Prostate gland (tissue), 2 donors: ENCODE measurements around the gene FCMR. TPM values are rescaled to one million over a fixed set of nuclear protein-coding genes. Genes with fewer than 3 reads are reported as not detected.

Experiments
- DNase-seq: peaks from one replicate; pipeline ENCODE4 v3.0.0-alpha.2; 2019; ENCODE audit warnings: low spot score
- H3K27ac ChIP-seq, 2 donors: fragments of 200-600 bp; sonication (generic); 2 replicates each; pipeline ENCODE4 v1.5.1; 2017 to 2019
- H3K27me3 ChIP-seq: fragments of 200-600 bp; sonication (generic); replicated peaks from 2 replicates; pipeline ENCODE4 v1.5.1; 2019; ENCODE audit not compliant: insufficient read depth
- H3K36me3 ChIP-seq, 2 donors: fragments of 200-600 bp; sonication (generic); 1 replicate in 1 of 2; 2 replicates in 1 of 2; pipeline versions ENCODE4 v1.5.1 to v1.8.1; 2017 to 2019
- H3K4me1 ChIP-seq: fragments of 200-600 bp; sonication (generic); replicated peaks from 2 replicates; pipeline ENCODE4 v1.5.1; 2019
- H3K4me3 ChIP-seq, 2 donors: fragments of 200-600 bp; sonication (generic); 2 replicates each; pipeline ENCODE4 v1.5.1; 2017 to 2019
- H3K9me3 ChIP-seq: fragments of 200-600 bp; sonication (generic); 2 replicates; pipeline ENCODE4 v1.5.1; 2017
- POLR2A ChIP-seq: fragments of 450-650 bp; IDR thresholded peaks from one replicate; pipeline ENCODE4 v1.6.1; 2016; ENCODE audit warnings: antibody characterized with exemption, mild to moderate bottlenecking
- POLR2AphosphoS5 ChIP-seq: sonication (generic); formaldehyde crosslinking; IDR thresholded peaks from one replicate; pipeline ENCODE4 v1.6.1; 2017; ENCODE audit warnings: antibody characterized with exemption
- WGBS: methylation state at CpG from one replicate; pipeline ENCODE4 v1.1.5; 2018; 5-methylcytosine and 5-hydroxymethylcytosine counted together
- intact Hi-C: fragments of 100-400 bp; cut with DNase I; formaldehyde crosslinking; loops from one replicate; pipeline ENCODE4 v1.14.2; 2022
- total RNA-seq, 2 donors: library from RNA; depleted of rRNA; stranded (reverse); fragments of >200 nt; gene quantifications; one replicate each; pipeline ENCODE4 v1.1.0, GENCODE V29; 2016
- TF ChIP-seq, protein P1 (sequence below), 4 experiments: fragments of 200-600 bp in 2 of 4; fragments of 450-650 bp in 2 of 4; sonication (generic) in 2 of 4; IDR thresholded peaks; 1 replicate in 3 of 4; 2 replicates in 1 of 4; pipeline ENCODE4 v1.5.1; 2016 to 2019; ENCODE audit warnings: antibody characterized with exemption in 4 of 4, mild to moderate bottlenecking in 2 of 4, moderate library complexity in 2 of 4

The FCMR gene
- total RNA-seq, 2 donors from 2014 or later, result 1.7 to 2.2 TPM

DNA sequence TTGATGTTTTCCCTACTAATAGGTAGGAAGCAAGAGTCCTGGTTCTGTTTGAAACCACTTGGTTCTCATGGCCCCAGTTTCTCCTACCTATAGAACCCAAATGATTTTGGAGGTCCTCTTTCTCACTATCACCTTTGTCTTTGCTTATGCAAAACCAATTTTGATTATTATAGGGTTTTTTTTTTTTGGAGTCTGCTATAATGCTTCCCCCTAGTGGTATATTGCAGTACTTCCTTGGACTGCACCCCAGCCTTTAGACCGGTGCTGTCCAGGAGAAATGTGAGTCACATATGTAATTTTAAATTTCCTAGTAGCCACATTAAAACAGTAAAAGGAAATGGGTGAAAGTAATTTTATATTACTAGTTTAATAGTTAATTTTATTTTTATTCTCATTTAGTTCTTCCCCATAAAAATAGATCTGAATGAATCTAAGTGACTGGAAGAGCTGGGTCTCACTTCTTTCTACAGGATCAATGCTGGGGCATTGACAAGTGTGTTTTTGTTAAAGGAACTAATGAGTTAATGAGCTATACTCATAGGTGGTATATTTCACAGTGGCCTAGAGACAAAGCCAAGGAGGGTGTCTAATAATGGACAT is 10.6 kb downstream of the FCMR start:
- Histone ChIP-seq H3K9me3 (no peaks in the 10 kb centered on the region), H3K4me3 (no peak overlapping the region), H3K27me3 (no peaks in the 10 kb centered on the region), H3K4me1 (no peaks in the 10 kb centered on the region), H3K36me3 (no peaks in the 10 kb centered on the region), H3K27ac (no peak overlapping the region)
- TF ChIP-seq POLR2AphosphoS5, result no peak
- TF ChIP-seq, protein P1, sequence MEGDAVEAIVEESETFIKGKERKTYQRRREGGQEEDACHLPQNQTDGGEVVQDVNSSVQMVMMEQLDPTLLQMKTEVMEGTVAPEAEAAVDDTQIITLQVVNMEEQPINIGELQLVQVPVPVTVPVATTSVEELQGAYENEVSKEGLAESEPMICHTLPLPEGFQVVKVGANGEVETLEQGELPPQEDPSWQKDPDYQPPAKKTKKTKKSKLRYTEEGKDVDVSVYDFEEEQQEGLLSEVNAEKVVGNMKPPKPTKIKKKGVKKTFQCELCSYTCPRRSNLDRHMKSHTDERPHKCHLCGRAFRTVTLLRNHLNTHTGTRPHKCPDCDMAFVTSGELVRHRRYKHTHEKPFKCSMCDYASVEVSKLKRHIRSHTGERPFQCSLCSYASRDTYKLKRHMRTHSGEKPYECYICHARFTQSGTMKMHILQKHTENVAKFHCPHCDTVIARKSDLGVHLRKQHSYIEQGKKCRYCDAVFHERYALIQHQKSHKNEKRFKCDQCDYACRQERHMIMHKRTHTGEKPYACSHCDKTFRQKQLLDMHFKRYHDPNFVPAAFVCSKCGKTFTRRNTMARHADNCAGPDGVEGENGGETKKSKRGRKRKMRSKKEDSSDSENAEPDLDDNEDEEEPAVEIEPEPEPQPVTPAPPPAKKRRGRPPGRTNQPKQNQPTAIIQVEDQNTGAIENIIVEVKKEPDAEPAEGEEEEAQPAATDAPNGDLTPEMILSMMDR (IDR thresholded peaks at IDR 0.05), result peak; percentile 67 to 89 (median 80)
- 0% methylated on average over 1 of the region's 1 CpG for WGBS
- peak; percentile 39 for DNase-seq
- intact Hi-C loops, result loop anchor here (2.0 kb wide), 1 partner anchor 46 kb away; the partner anchor contains the start of gene IL20

- TF ChIP-seq, protein P1 (IDR thresholded peaks at IDR 0.05), result no peak
- no peak for TF ChIP-seq POLR2AphosphoS5
- no peak for TF ChIP-seq POLR2A
- Histone ChIP-seq H3K4me3 (peak overlapping the region; percentile 42 to 46), H3K27me3 (no peaks in the 10 kb centered on the region), H3K9me3 (no peaks in the 10 kb centered on the region), H3K4me1 (no peaks in the 10 kb centered on the region), H3K36me3 (no peaks in the 10 kb centered on the region), H3K27ac (peak overlapping the region; percentile 63 to 64)
- intact Hi-C loops, result loop anchor here (2.0 kb wide), 1 partner anchor 45 kb away; the partner anchor contains the start of gene IL20
- WGBS, result 23% methylated on average over 14 of the region's 14 CpGs
- no peak for DNase-seq
Measured at GRCh38 chr1:206909883-206910318, 11.8 kb downstream of the FCMR start.

GRCh38 chr1:206909161-206909882 is 12.4 kb downstream of the FCMR start:
- H3K4me1 ChIP-seq, result no peaks in the 10 kb centered on the region
- 2% methylated on average over 55 of the region's 69 CpGs for WGBS
- no peaks in the 10 kb centered on the region for H3K36me3 ChIP-seq
- no peaks in the 10 kb centered on the region for H3K9me3 ChIP-seq
- H3K27me3 ChIP-seq, result no peaks in the 10 kb centered on the region
- peak overlapping the region; percentile 42 to 46 for H3K4me3 ChIP-seq
- TF ChIP-seq POLR2A (peak; percentile 26), POLR2AphosphoS5 (peak; percentile 73)
- TF ChIP-seq, protein P1 (IDR thresholded peaks at IDR 0.05), result peak in 1 of 4 experiments; percentile 11
- intact Hi-C loops, result no loop called here
- H3K27ac ChIP-seq, result peak overlapping the region; percentile 63 to 64
- DNase-seq, result peak; percentile 91

- H3K4me3 ChIP-seq, result no peak overlapping the region
- DNase-seq, result no peak
- H3K4me1 ChIP-seq, result no peaks in the 10 kb centered on the region
- no peaks in the 10 kb centered on the region for H3K9me3 ChIP-seq
- TF ChIP-seq, protein P1 (IDR thresholded peaks at IDR 0.05), result no peak
- TF ChIP-seq POLR2AphosphoS5 (no peak), POLR2A (no peak)
- H3K27ac ChIP-seq, result no peak overlapping the region
- no peaks in the 10 kb centered on the region for H3K27me3 ChIP-seq
- no peaks in the 10 kb centered on the region for H3K36me3 ChIP-seq
- WGBS, result 90% methylated on average over 10 of the region's 10 CpGs
- intact Hi-C loops, result no loop called here
Measured at GRCh38 chr1:206908038-206908437, 13.7 kb downstream of the FCMR start.
